SK-N-SH treated with all-trans-retinoic acid at 6 μM for 48 hours (cell line): Measurements from ENCODE around the gene POLD1.
"Not testable (repeated sequence)": the region's sequence is repeated elsewhere in the genome, so short reads cannot be mapped to it uniquely, and the experiment has no call there.

Experiments
- ATAC-seq: fragments of 200-7000 bp; cut with Tn5 transposase; 3 replicates; pipeline ENCODE4 v1.9.1; 2020; ENCODE audit warnings: mild to moderate bottlenecking, moderate library complexity
- ARNTL ChIP-seq: fragments of 450-650 bp; formaldehyde crosslinking; IDR thresholded peaks from 2 replicates; pipeline ENCODE4 v1.5.0; 2020; ENCODE audit warnings: low read depth, mild to moderate bottlenecking, moderate library complexity, borderline replicate concordance
- BACH2 ChIP-seq: fragments of 250-450 bp; sonication (Bioruptor Pico); IDR thresholded peaks from 2 replicates; pipeline ENCODE4 v1.9.0; 2021; ENCODE audit warnings: mild to moderate bottlenecking, borderline replicate concordance
- CREB5 ChIP-seq: fragments of 250-450 bp; sonication (Bioruptor Pico); IDR thresholded peaks from 2 replicates; pipeline ENCODE4 v1.5.1; 2020; ENCODE audit warnings: low read depth, mild to moderate bottlenecking, moderate library complexity
- CSDC2 ChIP-seq: fragments of 250-450 bp; sonication (Bioruptor Pico); IDR thresholded peaks from 2 replicates; pipeline ENCODE4 v1.5.0; 2020; ENCODE audit warnings: mild to moderate bottlenecking, moderate library complexity
- CSRNP3 ChIP-seq: fragments of 250-450 bp; sonication (Bioruptor Pico); IDR thresholded peaks from 2 replicates; pipeline ENCODE4 v1.5.1; 2021; ENCODE audit warnings: mild to moderate bottlenecking, moderate library complexity
- ESRRG ChIP-seq: fragments of 250-450 bp; sonication (Bioruptor Pico); IDR thresholded peaks from 2 replicates; pipeline ENCODE4 v1.6.1; 2021; ENCODE audit warnings: mild to moderate bottlenecking
- GLIS3 ChIP-seq: fragments of 250-450 bp; sonication (Bioruptor Pico); IDR thresholded peaks from 2 replicates; pipeline ENCODE4 v1.5.0; 2020; ENCODE audit warnings: mild to moderate bottlenecking, moderate library complexity
- ISL1 ChIP-seq: fragments of 250-450 bp; sonication (Bioruptor Pico); IDR thresholded peaks from 2 replicates; pipeline ENCODE4 v2.1.2; 2022; ENCODE audit warnings: mild to moderate bottlenecking, moderate library complexity
- OSR1 ChIP-seq: fragments of 250-450 bp; sonication (Bioruptor Pico); IDR thresholded peaks from 2 replicates; pipeline ENCODE4 v1.8.0; 2022; ENCODE audit warnings: moderate library complexity, mild to moderate bottlenecking, inconsistent platforms
- POU6F1 ChIP-seq: fragments of 250-450 bp; sonication (Bioruptor Pico); IDR thresholded peaks from 2 replicates; pipeline ENCODE4 v1.8.0; 2021; ENCODE audit warnings: low read depth, mild to moderate bottlenecking, moderate library complexity, borderline replicate concordance
- PPARA ChIP-seq: fragments of 250-450 bp; sonication (Bioruptor Pico); IDR thresholded peaks from 2 replicates; pipeline ENCODE4 v1.5.0; 2020; ENCODE audit warnings: mild to moderate bottlenecking, borderline replicate concordance
- RARB ChIP-seq: fragments of 250-450 bp; sonication (Bioruptor Pico); IDR thresholded peaks from 2 replicates; pipeline ENCODE4 v1.8.0; 2021; ENCODE audit warnings: mild to moderate bottlenecking, moderate library complexity
- TCF4 ChIP-seq: fragments of 250-450 bp; sonication (Bioruptor Pico); IDR thresholded peaks from 2 replicates; pipeline ENCODE4 v1.8.0; 2021; ENCODE audit warnings: mild to moderate bottlenecking, moderate library complexity, borderline replicate concordance
- TOX ChIP-seq: fragments of 250-450 bp; sonication (Bioruptor Pico); IDR thresholded peaks from 2 replicates; pipeline ENCODE4 v1.8.0; 2021; ENCODE audit warnings: mild to moderate bottlenecking, moderate library complexity, borderline replicate concordance
- TSHZ2 ChIP-seq: fragments of 250-450 bp; sonication (Bioruptor Pico); IDR thresholded peaks from 2 replicates; pipeline ENCODE4 v1.5.0; 2020; ENCODE audit warnings: mild to moderate bottlenecking, moderate library complexity
- ZC3H10 ChIP-seq: fragments of 250-450 bp; sonication (Bioruptor Pico); IDR thresholded peaks from 2 replicates; pipeline ENCODE4 v1.5.1; 2021; ENCODE audit warnings: mild to moderate bottlenecking, moderate library complexity
- ZFP30 ChIP-seq: fragments of 450-650 bp; formaldehyde crosslinking; IDR thresholded peaks from 2 replicates; pipeline ENCODE4 v1.5.0; 2022; ENCODE audit warnings: mild to moderate bottlenecking, moderate library complexity
- ZNF565 ChIP-seq: fragments of 450-650 bp; formaldehyde crosslinking; conservative IDR thresholded peaks from 2 replicates; pipeline ENCODE4 v1.5.0; 2020; ENCODE audit warnings: low read depth, mild to moderate bottlenecking, moderate library complexity
- ZNF70 ChIP-seq: fragments of 450-650 bp; formaldehyde crosslinking; IDR thresholded peaks from 2 replicates; pipeline ENCODE4 v1.5.0; 2020; ENCODE audit warnings: mild to moderate bottlenecking, moderate library complexity

The POLD1 gene

GRCh38 chr19:50387176-50387867, 3.2 kb downstream of the POLD1 start:
- no peak for TF ChIP-seq POU6F1 (CRISPR knock-in tag)
- TF ChIP-seq BACH2 (CRISPR knock-in tag): no peak
- TF ChIP-seq CSDC2 (CRISPR knock-in tag): no peak
- no peak for TF ChIP-seq PPARA (CRISPR knock-in tag)
- TF ChIP-seq TOX (CRISPR knock-in tag): no peak
- no peak for TF ChIP-seq ESRRG (CRISPR knock-in tag)
- no peak for TF ChIP-seq ISL1 (CRISPR knock-in tag)
- no peak for TF ChIP-seq ZNF70 (CRISPR knock-in tag)
- no peak for ATAC-seq

GRCh38 chr19:50387868-50388245, 3.7 kb downstream of the POLD1 start:
- no peak for ATAC-seq
- TF ChIP-seq GLIS3 (CRISPR knock-in tag) (no peak), BACH2 (CRISPR knock-in tag) (no peak), CSRNP3 (CRISPR knock-in tag) (no peak), TCF4 (no peak), TOX (CRISPR knock-in tag) (no peak), ZC3H10 (CRISPR knock-in tag) (no peak), OSR1 (CRISPR knock-in tag) (no peak), PPARA (CRISPR knock-in tag) (no peak), TSHZ2 (CRISPR knock-in tag) (no peak), CREB5 (CRISPR knock-in tag) (no peak), RARB (no peak), ESRRG (CRISPR knock-in tag) (no peak)

GRCh38 chr19:50390295-50390694, 6.1 kb downstream of the POLD1 start:
- ATAC-seq: not testable (repeated sequence)

GRCh38 chr19:50390952-50391351, 6.8 kb downstream of the POLD1 start:
- ATAC-seq: not testable (repeated sequence)

GRCh38 chr19:50392759-50393158, 8.6 kb downstream of the POLD1 start:
- no peak for ATAC-seq
- TF ChIP-seq CSDC2 (CRISPR knock-in tag) (no peak), ZFP30 (CRISPR knock-in tag) (no peak), TCF4 (no peak), ZNF70 (CRISPR knock-in tag) (no peak), ZNF565 (CRISPR knock-in tag) (no peak), ARNTL (CRISPR knock-in tag) (no peak), TSHZ2 (CRISPR knock-in tag) (no peak), ESRRG (CRISPR knock-in tag) (no peak)
